ENCODE data around the gene TMEM144. TPM values are rescaled to one million over a fixed set of nuclear protein-coding genes. Genes with fewer than 3 reads are reported as not detected.

TMEM144 gene
- total RNA-seq, 1 experiment from 2014 or later: 13.4 TPM

DNA sequence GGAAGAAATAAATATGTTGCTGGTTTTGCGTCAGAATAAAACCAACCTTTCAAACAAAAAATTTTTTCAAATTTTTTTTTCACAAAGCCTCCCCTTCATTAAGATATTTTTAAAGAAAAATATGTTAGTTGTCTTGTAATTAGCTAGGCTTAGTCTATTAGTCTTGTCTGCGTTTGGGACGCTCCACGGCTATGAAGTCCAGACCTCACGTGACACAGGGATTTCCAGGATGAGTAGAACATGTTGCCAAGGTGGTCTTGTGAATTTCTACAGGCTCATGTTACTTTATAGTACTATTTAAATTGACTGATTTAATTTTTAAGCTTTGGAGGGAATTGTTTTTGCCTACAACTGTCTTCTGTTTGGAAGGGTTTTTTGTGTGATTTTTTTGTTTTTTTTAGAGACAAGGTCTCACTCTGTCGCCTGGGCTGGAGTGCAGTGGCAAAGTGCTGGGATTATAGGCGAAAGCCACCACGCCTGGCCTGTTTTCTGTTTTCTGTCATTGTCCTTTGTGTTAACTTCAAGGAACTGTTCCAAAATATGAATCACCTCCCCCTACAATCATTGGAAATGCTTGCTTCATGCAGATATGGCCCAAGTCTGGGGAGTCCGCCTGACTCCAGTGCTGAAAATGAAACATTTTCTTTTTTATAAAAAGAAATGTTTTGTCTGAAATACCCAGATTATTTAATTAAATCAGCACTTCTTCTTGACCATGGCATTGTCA is 26.2 kb downstream of the TMEM144 start:
- H3K9me3 ChIP-seq (ENCODE audit: insufficient read depth, low read depth): no peaks in the 10 kb centered on the region
- H3K36me3 ChIP-seq (ENCODE audit: low read depth): no peaks in the 10 kb centered on the region
- H3K4me1 ChIP-seq (replicated peaks; ENCODE audit: insufficient read depth): no peaks in the 10 kb centered on the region
- CTCF ChIA-PET: no interaction called here
- no peak overlapping the region for H3K27ac ChIP-seq
- POLR2A ChIA-PET (ENCODE audit: unreplicated experiment): no interaction called here
- no peaks in the 10 kb centered on the region for H3K27me3 ChIP-seq (ENCODE audit: insufficient read depth, low read depth)
- intact Hi-C loops (cut with micrococcal nuclease; ENCODE audit: unreplicated experiment): no loop called here
- no peak for DNase-seq
- H3K4me2 ChIP-seq: no peak overlapping the region
- H3K79me2 ChIP-seq (ENCODE audit: low read depth): no peaks in the 10 kb centered on the region
- H3F3A ChIP-seq (ENCODE audit: insufficient read depth, low read depth): no peaks in the 10 kb centered on the region
- H3K4me3 ChIP-seq: no peak overlapping the region
- H2AFZ ChIP-seq: no peak overlapping the region
- no peaks in the 10 kb centered on the region for H4K20me1 ChIP-seq (ENCODE audit: insufficient read depth)
- TF ChIP-seq, protein P1, sequence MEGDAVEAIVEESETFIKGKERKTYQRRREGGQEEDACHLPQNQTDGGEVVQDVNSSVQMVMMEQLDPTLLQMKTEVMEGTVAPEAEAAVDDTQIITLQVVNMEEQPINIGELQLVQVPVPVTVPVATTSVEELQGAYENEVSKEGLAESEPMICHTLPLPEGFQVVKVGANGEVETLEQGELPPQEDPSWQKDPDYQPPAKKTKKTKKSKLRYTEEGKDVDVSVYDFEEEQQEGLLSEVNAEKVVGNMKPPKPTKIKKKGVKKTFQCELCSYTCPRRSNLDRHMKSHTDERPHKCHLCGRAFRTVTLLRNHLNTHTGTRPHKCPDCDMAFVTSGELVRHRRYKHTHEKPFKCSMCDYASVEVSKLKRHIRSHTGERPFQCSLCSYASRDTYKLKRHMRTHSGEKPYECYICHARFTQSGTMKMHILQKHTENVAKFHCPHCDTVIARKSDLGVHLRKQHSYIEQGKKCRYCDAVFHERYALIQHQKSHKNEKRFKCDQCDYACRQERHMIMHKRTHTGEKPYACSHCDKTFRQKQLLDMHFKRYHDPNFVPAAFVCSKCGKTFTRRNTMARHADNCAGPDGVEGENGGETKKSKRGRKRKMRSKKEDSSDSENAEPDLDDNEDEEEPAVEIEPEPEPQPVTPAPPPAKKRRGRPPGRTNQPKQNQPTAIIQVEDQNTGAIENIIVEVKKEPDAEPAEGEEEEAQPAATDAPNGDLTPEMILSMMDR (conservative IDR thresholded peaks at IDR 0.05): no peak
- TF ChIP-seq EZH2 (IDR thresholded peaks at IDR 0.05; ENCODE audit: low read depth): no peak
- no peaks in the 10 kb centered on the region for H3K9me2 ChIP-seq (ENCODE audit: insufficient read depth)
- BruUV-seq (replicated peaks): no TSS peak

DNA sequence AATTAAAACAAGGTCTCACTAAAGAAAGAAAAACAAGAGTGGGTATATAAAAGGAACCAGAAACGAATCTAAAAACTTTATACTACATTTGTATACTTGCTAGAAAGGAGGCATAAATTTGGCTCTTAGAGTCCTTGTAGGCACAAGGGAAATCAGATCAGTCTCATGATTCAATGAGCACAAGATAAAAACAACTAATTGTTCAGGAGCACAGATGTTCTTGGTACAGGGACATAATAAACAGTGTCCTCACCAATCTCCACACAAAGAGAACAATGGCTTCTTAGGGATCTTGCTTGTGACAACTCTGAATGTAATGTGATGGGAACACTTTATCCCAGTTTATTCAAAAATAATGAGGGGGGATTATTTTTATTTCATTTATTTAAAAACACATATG is 28.3 kb downstream of the TMEM144 start:
- no TSS peak for BruUV-seq (replicated peaks)

DNA sequence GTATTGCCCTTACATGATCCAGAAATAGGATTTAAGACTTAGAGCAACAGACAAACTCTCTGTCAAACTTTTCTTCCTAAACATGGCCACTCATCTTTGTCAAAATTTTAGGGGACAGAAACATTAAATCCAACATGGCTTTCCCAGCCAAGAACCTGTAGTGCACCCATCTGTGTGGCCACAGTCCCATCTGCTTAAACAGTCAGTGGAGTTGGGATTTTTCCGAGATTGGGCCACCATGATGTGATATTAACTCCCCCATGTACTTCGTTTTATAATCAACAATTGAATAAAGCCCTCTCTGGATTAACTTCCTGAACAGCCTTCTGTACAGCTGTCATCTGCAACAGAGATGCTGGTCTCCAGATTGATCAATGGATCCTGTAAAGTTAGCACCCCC is 28.9 kb downstream of the TMEM144 start:
- no peak for TF ChIP-seq EZH2 (IDR thresholded peaks at IDR 0.05; ENCODE audit: low read depth)
- TF ChIP-seq, protein P1 (conservative IDR thresholded peaks at IDR 0.05): no peak
- no peak overlapping the region for H3K27ac ChIP-seq
- H2AFZ ChIP-seq: no peak overlapping the region
- H3K79me2 ChIP-seq (ENCODE audit: low read depth): no peaks in the 10 kb centered on the region
- no peak overlapping the region for H3K4me2 ChIP-seq
- no peaks in the 10 kb centered on the region for H4K20me1 ChIP-seq (ENCODE audit: insufficient read depth)
- no peak overlapping the region for H3K4me3 ChIP-seq
- CTCF ChIA-PET: no interaction called here
- BruUV-seq (replicated peaks): no TSS peak
- intact Hi-C loops (cut with micrococcal nuclease; ENCODE audit: unreplicated experiment): no loop called here
- no peaks in the 10 kb centered on the region for H3K9me3 ChIP-seq (ENCODE audit: insufficient read depth, low read depth)
- H3K4me1 ChIP-seq (replicated peaks; ENCODE audit: insufficient read depth): no peaks in the 10 kb centered on the region
- DNase-seq: no peak
- H3K27me3 ChIP-seq (ENCODE audit: insufficient read depth, low read depth): no peaks in the 10 kb centered on the region
- no peaks in the 10 kb centered on the region for H3F3A ChIP-seq (ENCODE audit: insufficient read depth, low read depth)
- no peaks in the 10 kb centered on the region for H3K9me2 ChIP-seq (ENCODE audit: insufficient read depth)
- H3K36me3 ChIP-seq (ENCODE audit: low read depth): no peaks in the 10 kb centered on the region
- POLR2A ChIA-PET (ENCODE audit: unreplicated experiment): no interaction called here

More for the DNA sequence above, 28.3 kb downstream of the TMEM144 start:
- no peaks in the 10 kb centered on the region for H3K27me3 ChIP-seq (ENCODE audit: insufficient read depth, low read depth)
- POLR2A ChIA-PET (ENCODE audit: unreplicated experiment): no interaction called here
- H3K9me3 ChIP-seq (ENCODE audit: insufficient read depth, low read depth): no peaks in the 10 kb centered on the region
- DNase-seq: no peak
- H3K36me3 ChIP-seq (ENCODE audit: low read depth): no peaks in the 10 kb centered on the region
- no peak overlapping the region for H3K27ac ChIP-seq
- no peak overlapping the region for H3K4me3 ChIP-seq
- H2AFZ ChIP-seq: no peak overlapping the region
- CTCF ChIA-PET: no interaction called here
- TF ChIP-seq EZH2 (IDR thresholded peaks at IDR 0.05; ENCODE audit: low read depth): no peak
- TF ChIP-seq, protein P1 (conservative IDR thresholded peaks at IDR 0.05): no peak
- no peak overlapping the region for H3K4me2 ChIP-seq
- H3K4me1 ChIP-seq (replicated peaks; ENCODE audit: insufficient read depth): no peaks in the 10 kb centered on the region
- no peaks in the 10 kb centered on the region for H4K20me1 ChIP-seq (ENCODE audit: insufficient read depth)
- intact Hi-C loops (cut with micrococcal nuclease; ENCODE audit: unreplicated experiment): no loop called here
- H3K79me2 ChIP-seq (ENCODE audit: low read depth): no peaks in the 10 kb centered on the region
- no peaks in the 10 kb centered on the region for H3F3A ChIP-seq (ENCODE audit: insufficient read depth, low read depth)
- H3K9me2 ChIP-seq (ENCODE audit: insufficient read depth): no peaks in the 10 kb centered on the region

Measured in PC-9 (cell line).